GM18858 (cell line): ENCODE data around the gene DIP2C.
"Not testable (repeated sequence)": the region's sequence is repeated elsewhere in the genome, so short reads cannot be mapped to it uniquely, and the experiment has no call there.

Source experiments
- ATAC-seq: cut with Tn5 transposase; IDR thresholded peaks from one replicate; pipeline ENCODE4 v1.9.1; 2021; ENCODE audit not compliant: unreplicated experiment

Gene DIP2C

DNA sequence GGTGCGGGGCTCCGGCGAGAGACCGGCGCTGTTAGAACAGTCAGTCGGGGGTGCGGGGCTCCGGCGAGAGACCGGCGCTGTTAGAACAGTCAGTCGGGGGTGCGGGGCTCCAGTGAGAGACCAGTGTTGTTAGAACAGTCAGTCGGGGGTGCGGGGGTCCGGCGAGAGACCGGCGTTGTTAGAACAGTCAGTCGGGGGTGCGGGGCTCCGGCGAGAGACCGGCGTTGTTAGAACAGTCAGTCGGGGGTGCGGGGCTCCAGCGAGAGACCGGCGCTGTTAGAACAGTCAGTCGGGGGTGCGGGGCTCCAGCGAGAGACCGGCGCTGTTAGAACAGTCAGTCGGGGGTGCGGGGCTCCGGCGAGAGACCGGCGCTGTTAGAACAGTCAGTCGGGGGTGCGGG is 366.4 kb downstream of the DIP2C start:
- not testable (repeated sequence) for ATAC-seq

DNA sequence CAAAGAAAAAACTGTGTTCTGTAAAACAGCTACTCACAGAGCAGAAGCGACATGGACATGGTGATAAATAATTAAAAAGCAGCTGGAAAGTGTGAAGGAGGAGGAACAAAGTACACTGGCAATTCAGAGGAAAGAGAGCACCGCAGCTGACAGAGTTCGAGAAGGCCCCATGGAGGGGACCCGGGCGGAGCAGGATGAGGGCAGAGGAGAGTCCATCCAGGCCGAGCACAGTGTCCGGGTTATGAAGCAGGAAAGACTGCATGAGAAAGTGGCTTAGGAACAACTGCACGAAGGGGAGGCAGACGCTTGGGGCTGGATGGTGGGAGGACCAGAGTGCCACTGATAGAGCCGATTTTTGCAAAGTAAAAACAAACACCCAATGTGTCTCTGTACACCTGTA is 368.7 kb downstream of the DIP2C start:
- no peak for ATAC-seq

DNA sequence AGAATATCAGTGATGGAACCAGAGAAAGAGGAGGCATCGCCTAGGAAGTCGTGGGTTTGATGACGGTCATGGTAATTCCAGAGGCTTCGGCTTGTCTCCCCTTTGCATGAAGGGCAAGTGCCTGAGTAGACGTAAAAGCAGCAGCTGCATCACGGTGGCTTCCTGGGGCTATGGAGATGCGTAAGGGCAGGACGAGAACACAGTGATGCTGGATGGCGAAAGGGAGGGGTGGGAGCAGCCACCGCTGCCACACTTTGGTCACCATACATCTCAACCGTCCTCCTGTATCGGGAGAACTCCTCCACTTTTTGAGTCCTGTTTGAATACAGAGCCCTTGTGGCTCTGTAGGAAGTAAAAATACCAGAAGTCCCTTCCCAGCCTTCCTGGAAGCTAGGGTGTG is 371.5 kb downstream of the DIP2C start:
- no peak for ATAC-seq

DNA sequence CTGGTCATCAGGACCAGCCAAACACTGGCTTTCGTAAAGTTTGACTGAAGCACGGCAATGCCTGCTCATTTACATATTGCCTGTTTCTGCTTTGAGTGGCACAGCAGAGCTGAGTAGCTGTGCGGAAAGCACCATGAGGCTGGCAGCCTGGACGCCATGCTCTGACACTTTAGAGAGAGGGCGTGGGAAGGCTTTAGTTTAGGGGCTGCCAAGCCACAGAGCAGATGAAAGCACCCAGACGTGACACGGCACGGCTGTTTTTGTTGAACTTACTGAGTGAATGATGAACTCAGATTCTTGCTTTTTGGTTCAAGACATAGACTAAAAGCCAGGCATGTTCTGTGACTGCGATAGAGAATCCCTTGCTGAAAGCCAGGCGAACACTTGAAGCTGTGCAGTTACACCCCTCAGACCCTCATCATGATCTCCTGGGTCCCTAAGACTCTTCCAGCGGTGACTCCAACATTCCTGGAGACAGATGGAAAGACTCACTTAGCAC is 372.1 kb downstream of the DIP2C start:
- peak; percentile 96 for ATAC-seq

DNA sequence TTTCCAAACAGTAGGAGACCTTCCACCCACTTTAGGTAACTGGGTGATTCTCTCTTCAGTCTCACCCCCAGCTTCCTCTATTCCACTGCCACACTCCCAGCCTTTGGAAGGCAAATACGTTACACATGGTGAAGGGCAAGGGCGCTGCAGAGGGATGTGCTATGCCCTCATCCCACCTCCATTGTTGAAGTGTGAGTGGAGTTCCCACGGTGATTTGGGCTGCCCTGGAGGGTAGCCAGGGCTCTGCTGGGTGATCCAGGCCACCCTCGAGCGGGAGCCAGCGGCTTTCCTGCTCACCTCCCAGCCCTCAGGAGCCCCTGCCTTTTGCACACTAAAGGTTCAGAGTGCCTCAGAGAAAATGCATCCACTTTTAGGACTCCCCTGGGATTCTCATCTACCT is 373.1 kb downstream of the DIP2C start:
- no peak for ATAC-seq

DNA sequence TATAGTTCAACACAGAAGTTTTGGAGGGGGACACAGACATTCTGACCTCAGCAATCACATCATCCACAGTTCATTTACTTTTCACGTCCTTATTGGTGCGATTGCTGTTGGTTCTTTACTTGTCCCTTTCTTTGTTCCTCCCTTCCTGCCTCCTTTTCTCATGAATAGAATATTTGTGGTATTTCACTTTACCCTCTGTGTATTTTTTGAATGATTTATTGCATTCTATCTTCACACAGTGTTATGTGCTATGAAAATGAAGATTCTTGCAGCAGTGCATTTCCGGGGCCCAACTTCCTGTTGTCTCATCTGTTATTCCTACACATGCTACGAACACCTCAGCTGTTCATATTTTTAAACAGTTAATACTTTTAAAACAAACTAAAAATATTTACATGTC is 374.6 kb downstream of the DIP2C start:
- ATAC-seq: no peak

DNA sequence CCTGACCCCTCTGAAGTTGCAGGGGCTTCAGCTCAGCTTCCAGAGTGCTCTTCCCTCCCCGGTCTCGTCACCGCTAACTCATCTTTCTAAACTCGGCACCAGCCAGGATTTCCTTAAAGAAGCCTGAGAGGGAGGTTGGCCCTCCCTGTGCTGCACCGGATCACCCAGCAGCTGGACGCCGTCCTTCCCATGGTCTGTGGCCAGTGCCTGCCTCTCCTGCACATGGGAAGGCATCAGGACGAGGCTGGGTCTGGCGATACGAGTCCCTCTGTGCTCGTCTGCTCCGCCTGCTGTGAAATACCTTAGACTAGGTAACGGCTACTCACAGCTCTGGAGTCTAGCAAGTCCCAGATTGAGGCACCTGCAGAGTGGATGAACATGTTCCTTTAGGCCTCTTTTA is 375.1 kb downstream of the DIP2C start:
- ATAC-seq: no peak

DNA sequence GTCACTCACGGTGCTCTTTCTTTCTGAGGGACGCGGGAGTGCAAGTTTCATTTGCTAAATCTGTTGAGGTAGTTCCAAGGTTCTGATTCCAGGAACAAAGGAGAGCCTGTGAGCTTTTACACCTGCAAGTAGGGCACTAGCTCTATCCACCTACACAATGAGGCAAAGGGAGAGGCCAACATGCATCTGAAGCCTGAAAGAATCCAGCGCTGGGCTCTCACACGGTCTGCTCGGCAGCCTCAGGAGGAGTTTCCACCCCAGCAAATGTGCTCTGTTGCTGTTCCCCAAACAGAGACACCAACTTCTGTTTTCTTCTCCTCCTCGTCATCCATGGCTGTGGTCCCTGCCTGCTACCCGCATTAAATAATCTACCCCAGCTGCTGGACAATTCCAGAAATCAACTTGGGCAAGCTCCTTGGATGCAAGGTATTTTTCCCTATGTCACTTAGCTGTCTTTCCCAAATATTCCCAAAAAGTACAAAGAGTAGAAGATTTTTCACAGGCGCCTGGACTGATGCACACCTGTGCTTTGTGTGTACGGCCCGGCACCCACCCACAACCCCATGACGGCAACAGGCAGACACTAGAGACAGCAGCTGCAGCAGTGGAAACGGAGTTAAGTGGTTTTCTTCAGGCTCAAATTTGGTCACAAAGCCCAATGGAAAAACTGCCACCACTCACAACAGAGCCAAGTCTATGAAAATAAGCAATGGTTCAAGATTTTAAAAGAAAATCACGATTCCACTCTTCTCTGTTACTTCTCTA is 377.4 kb downstream of the DIP2C start:
- ATAC-seq: no peak

DNA sequence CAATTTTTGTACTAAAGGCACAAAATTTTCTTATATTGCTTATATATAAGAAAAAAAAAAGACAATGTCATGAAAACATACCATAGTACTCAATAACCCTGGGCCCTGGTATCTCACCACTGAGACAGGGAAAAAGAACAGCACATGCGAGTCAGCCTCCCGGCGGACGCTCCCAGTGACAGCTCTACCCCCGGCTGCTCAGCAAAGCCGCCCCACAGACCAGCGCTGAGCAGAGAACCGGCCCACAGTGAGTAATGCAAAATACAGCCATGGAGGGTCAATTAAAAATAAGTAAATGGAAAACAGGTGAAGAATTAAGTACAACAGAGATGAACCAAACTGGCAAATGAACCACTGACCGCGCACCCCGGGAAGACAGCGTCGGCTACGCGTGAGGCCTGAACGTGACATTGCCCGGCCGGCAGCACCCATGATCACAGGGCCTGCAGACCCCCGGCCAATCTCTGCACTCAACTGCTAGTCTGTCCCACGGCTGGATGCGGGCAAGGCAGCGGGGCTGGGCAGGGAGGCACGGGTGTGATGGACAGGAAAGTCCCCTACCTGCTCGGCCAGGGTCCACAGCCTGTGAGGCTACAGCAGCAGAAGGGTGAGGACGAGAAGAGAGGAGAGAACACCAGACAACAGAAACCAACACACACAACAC is 378.4 kb downstream of the DIP2C start:
- no peak for ATAC-seq

DNA sequence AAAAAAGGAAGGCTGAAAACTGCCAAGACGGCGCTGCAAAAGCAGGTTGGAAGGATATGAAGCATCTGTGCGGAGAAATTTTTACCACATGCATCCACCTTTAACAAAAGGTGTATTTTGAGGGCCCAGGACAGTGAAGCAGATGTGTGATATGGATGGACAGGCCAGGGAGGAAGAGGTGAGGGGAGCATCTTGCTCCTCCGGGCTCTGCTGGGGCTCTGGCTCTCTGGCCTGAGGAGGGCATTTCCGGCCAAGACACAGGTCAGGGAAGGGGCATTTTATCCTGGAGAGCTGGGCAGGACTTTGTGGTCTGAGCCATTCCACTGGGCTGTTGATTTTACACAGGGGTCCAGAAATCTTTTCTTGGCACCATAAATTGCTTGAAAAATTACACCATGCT is 379.1 kb downstream of the DIP2C start:
- no peak for ATAC-seq

DNA sequence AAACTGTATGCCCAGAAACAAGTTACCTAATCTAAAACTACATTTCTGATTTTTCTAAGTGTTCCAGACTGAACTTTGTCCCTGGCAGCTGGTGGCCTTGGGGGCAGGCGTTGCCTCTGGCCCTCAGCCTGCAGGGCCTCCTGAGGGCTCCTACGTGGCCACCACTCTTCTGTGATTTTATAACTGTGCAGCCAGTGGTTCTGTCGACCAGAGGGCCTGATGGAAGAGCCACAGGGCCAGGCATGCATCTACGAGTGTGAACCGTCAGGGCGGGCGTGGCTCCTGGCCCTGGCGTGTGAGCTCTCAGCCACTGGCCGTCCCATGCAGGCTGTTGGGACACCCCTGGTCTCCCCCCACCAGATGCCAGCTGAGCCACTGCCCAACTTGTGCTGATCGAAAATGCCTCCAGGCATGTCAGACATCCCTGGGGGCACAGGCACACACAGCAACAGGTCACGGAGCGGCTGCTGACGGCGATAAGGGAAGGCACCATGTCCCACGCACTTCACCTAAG is 380.8 kb downstream of the DIP2C start:
- no peak for ATAC-seq

DNA sequence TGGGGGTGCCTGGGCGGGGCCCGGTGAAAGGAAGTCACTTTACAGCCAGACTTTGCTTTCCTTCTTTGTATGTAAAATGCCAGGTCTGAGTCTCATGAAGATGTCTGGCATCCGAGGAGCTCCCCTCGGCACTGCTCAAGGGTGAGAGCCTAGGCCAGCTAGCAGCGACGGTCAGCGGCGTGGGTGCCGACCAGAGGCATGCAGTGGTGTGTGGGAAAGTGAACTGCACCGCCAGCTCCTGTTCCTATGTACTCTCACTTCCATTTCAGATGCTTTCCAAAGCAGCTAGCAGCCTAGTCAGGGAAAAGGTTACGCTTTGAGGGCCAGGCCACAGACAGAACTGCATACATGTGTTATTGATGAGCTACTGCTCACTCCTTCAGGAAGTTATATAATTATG is 381.4 kb downstream of the DIP2C start:
- no peak for ATAC-seq

DNA sequence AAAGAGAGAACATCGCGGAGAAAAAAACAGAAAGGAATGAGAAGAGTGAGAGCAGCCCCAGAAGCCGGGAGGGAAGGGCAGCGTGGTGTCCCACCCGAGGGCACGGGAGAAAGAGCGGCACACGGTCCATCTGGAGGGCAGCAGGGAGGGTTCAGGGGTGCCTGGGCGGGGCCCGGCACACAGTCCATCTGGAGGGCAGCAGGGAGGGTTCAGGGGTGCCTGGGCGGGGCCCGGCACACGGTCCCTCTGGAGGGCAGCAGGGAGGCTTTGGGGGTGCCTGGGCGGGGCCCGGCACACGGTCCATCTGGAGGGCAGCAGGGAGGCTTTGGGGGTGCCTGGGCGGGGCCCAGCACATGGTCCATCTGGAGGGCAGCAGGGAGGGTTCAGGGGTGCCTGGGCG is 381.8 kb downstream of the DIP2C start:
- no peak for ATAC-seq

DNA sequence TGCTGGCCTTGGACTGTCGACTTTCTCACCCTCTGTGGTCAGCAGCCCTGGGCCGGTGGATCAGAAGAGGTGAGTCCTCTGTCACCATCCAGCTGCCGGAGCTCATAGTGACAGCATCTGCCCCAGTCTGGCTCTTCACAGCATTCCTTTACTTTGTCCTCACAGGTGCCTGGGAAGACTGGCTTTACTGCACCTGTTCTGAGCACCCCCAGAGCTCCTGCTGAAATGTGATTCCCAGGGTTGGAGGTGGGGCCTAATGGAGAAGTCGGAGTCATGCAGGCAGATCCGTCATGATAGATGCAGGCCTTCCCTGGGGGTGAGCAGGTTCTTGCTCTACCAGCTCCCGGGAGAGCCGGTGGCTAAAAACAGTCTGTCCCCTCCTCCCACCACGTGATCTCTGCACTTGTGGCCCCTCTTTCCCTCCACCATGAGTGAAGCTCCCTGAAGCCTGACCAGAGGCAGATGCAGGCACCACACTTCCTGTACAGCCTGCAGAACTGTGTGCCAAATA is 382.7 kb downstream of the DIP2C start:
- no peak for ATAC-seq

DNA sequence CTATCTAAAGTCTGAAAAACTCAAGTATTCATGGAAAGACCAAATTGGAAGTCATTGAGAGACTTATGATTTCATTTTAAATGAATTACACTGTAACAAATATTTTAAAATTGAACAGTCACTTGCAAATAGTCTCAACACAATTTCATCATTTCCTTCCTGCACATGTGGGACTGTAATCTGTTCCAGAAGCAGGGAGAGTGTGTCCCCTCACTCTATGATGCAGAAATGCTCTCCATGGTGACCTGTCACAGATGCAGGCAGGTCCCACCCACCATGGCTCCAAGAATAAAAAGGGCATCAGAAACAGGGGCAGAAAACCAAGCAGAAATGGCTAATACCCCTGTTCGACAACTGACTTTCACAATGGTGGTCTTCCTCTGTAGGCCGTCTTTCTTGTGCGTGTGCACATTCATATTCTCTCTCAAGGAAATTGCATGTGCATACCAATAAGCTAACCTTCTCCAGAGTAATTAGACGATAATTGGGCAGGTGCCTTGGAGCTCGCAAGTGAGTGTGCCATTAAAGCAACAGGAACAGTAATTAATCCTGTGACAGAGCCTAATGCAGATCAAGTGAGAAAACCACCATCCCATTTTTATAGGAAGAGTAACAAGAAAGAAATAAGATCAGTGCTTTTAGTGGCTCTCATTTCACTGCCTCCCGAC is 383.3 kb downstream of the DIP2C start:
- no peak for ATAC-seq

DNA sequence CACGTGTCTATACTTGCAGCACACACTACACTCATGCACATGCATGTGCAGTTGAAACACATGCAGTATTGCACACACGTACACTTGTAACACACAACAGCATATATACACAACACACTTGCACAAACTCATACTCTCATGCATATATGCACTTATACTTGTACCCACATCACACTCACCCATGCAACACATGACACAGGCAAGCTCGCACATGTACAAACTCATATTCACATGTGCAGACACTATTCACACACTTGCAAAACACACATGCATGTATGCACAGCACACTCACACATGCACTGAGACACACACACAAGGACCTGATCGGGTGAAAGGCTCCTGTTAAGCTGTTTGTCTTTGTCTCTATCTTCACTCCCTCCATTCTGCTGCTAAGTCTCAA is 384.4 kb downstream of the DIP2C start:
- ATAC-seq: no peak

DNA sequence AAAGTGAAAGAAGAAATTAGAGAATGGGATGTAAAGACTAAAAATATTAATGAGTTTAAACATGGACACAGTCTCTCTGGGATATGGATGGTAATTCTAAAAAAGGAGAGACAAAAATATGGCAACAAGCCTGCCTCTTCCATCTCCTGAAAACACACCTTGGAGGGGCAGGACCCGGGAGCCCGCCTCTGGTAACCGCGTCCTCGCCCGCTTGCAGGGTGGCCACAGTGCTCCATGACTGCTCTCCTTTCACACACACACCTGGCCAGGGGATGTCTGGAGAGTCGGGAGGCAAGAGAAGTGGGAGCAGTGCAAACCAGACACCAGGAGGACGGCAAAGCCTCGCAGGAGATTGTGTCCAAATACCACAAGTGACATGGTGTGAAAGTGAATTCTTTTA is 387.9 kb downstream of the DIP2C start:
- ATAC-seq: no peak

DNA sequence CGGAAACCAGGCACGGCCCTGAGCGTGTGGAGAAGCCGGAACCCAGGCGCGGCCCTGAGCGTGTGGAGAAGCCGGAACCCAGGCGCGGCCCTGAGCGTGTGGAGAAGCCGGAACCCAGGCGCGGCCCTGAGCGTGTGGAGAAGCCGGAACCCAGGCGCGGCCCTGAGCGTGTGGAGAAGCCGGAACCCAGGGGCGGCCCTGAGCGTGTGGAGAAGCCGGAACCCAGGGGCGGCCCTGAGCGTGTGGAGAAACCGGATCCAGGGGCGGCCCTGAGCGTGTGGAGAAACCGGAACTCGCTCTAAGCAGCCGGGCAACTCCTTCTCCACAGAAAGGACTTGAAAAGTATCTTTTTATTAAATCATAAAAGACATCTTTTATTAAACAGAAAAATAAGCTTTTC is 388.9 kb downstream of the DIP2C start:
- not testable (repeated sequence) for ATAC-seq

DNA sequence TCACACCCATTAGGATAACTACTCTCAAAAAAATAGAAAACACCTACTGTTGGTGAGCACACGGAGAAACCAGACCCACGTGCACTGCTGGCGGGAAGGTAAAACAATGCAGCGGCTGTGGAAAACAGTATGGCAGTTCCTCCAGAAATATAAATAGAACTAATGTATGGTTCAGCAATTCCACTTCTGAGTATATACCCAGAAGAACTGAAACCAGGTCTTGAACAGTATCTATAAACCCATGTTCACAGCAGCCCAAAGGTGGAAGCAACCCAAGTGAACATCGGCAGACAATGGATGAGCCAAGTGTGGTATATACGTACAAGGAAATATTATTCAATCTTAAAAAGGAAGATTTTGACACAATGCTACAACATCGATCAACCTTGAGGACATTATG is 389.5 kb downstream of the DIP2C start:
- ATAC-seq: peak; percentile 71

DNA sequence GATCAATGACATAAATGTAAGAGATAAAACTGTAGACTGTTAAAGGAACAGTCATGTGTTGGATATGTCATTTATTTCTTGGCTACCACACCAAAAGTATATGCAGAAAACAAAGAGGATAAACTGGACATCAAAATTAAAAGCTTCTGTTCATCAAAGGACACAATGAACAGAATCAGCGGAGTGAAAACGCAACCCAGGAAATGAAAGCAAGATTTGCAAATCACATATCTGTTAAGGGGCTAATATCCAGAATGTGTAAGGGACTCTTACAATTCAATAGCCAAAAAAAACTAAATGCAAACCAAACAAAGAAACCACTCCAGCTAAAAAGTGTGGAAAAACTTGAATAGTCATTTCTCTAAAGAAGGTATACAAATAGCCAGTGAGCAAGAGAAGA is 390.0 kb downstream of the DIP2C start:
- no peak for ATAC-seq

DNA sequence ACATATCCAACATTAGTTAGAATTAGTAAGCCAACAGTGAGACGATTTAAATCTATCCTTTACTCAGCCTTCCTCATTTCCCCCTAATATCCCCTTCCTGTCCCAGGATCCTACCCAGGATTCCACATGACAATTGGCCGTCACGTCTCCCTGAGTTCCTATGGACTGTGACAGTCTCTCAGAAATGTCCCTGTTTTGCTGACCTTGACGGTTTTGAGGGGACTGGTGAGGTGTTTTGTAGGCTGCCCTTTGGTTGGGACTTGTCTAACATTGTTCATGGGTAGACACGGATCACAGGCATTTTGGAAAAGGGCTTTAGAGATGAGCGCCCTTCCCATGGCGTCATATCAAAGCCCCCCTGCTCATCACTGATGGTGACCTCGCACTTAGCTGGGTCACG is 391.4 kb downstream of the DIP2C start:
- no peak for ATAC-seq

DNA sequence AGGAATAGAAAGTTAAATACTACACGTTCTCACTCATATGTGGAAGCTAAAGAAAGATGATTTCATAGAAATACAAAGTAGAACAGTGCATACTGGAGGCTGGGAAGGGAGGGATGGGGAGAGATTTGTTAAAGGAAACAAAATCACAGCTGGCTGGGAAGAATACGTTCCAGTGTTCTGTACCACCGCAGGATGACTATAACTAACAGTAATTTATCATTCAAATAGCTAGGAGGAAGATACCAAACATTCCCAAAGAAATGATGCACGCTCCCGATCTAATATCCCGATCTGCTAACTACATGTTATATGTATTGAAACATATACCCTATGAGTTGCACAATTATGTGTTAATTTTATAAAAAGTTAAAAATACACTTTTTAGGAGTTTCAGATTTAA is 391.9 kb downstream of the DIP2C start:
- ATAC-seq: no peak
